DOHH2 (cell line): Measurements from ENCODE around the gene EOGT.

Experiments
- H3F3A ChIP-seq: fragments of 200-600 bp; sonication (generic), shearing (Covaris generic); 2 replicates; pipeline ENCODE4 v1.6.0; 2016; ENCODE audit warnings: antibody characterized with exemption, mild to moderate bottlenecking; ENCODE audit not compliant: control insufficient read depth, insufficient read depth
- H3K27ac ChIP-seq: fragments of 200-600 bp; sonication (generic); 2 replicates; pipeline ENCODE4 v1.5.1; 2014; ENCODE audit warnings: low read depth, mild to moderate bottlenecking, low read length, moderate library complexity
- H3K27me3 ChIP-seq: fragments of 200-600 bp; sonication (generic); 2 replicates; pipeline ENCODE4 v1.6.1; 2014; ENCODE audit warnings: mild to moderate bottlenecking, low read length, mixed read lengths; ENCODE audit not compliant: control insufficient read depth
- H3K36me3 ChIP-seq: fragments of 200-600 bp; sonication (generic); 2 replicates; pipeline ENCODE4 v1.6.1; 2014; ENCODE audit warnings: mild to moderate bottlenecking, low read length, moderate library complexity, mixed read lengths; ENCODE audit not compliant: control insufficient read depth
- H3K4me1 ChIP-seq: fragments of 200-600 bp; sonication (generic); 2 replicates; pipeline ENCODE4 v1.6.1; 2014; ENCODE audit warnings: mild to moderate bottlenecking, low read length, mixed read lengths; ENCODE audit not compliant: control insufficient read depth
- H3K4me2 ChIP-seq: fragments of 200-600 bp; sonication (generic); 2 replicates; pipeline ENCODE4 v1.6.0; 2014; ENCODE audit warnings: mild to moderate bottlenecking, low read length, moderate library complexity
- H3K4me3 ChIP-seq: fragments of 200-600 bp; sonication (generic); 2 replicates; pipeline ENCODE4 v1.5.1; 2014; ENCODE audit warnings: mild to moderate bottlenecking, low read length, mixed read lengths
- H3K79me2 ChIP-seq: fragments of 200-600 bp; sonication (generic); 2 replicates; pipeline ENCODE4 v1.6.1; 2014; ENCODE audit warnings: mild to moderate bottlenecking, low read length, mixed read lengths; ENCODE audit not compliant: control insufficient read depth
- H3K9me2 ChIP-seq: fragments of 200-600 bp; sonication (generic); replicated peaks from 2 replicates; pipeline ENCODE4 v1.6.1; 2014; ENCODE audit warnings: mild to moderate bottlenecking, low read length, mixed read lengths; ENCODE audit not compliant: control insufficient read depth
- H3K9me3 ChIP-seq: fragments of 200-600 bp; sonication (generic); 2 replicates; pipeline ENCODE4 v1.6.1; 2014; ENCODE audit warnings: antibody characterized with exemption, low read length, mixed read lengths; ENCODE audit not compliant: control insufficient read depth, insufficient read depth
- H4K20me1 ChIP-seq: fragments of 200-600 bp; sonication (generic); 2 replicates; pipeline ENCODE4 v1.6.0; 2014; ENCODE audit warnings: low read depth, mild to moderate bottlenecking, antibody characterized with exemption, low read length, moderate library complexity; ENCODE audit not compliant: control insufficient read depth, insufficient read depth
- EZH2phosphoT487 ChIP-seq: fragments of 200-600 bp; sonication (generic); IDR thresholded peaks from 2 replicates; pipeline ENCODE4 v1.6.1; 2017; ENCODE audit warnings: borderline replicate concordance, mild to moderate bottlenecking, antibody characterized with exemption, low read length, moderate library complexity, mixed read lengths
- TF ChIP-seq, protein P1 (sequence below): fragments of 200-600 bp; sonication (generic); IDR thresholded peaks from one replicate; pipeline ENCODE4 v1.5.1; 2014; ENCODE audit warnings: antibody characterized with exemption, mild to moderate bottlenecking, low read depth, low read length; ENCODE audit not compliant: poor library complexity, severe bottlenecking

Gene EOGT

DNA sequence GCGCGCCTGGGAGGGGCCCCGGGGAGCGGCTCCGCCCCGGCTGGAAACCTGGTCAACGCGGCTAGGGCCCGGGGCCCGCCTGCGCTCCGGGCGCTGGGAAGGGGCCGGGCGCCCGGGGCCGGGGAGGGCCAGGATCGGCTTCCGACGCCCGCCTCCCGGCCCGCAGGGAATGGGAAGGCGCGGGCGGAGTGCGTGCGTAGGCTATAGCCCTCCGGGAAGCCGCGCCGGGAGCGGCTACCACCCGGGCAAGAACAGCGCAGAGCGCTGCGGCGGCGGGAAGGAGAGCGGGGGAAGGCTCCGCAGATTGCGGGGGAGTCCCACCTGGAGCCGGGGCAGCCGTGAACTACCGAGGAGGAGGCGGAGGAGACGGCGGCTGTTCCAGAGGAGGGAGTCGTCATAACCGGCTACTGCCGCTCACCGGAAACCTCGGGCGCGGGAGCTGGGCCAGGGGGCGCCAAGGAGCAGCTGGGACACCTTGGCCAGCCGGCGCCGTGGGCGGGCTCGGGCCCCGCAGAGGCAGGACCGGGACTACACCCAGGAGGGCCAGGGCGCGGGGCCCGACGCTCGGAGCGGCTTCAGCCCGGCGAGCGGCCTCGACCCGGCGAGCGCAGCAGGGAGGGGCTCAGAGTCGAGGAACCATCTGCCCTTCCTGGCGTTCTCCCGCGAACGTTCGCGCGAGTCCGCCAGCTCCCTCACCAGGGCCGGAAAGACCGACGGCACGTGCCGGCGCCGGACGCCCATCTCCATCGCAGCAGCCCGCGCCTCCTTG lies at the start of gene EOGT:
TSS of gene EOGT (minus strand) at position 432 of the 769 bp plus-strand sequence. CDS start 3,838 bp downstream, outside the sequence.
- H3K79me2 ChIP-seq, result no peaks in the 10 kb centered on the region; the same call in 1 of the 2 replicates
- no peaks in the 10 kb centered on the region for H3K27me3 ChIP-seq
- H3K27ac ChIP-seq, result peak within 1 kb of the TSS; percentile 1; the same call in 1 of the 2 replicates

DNA sequence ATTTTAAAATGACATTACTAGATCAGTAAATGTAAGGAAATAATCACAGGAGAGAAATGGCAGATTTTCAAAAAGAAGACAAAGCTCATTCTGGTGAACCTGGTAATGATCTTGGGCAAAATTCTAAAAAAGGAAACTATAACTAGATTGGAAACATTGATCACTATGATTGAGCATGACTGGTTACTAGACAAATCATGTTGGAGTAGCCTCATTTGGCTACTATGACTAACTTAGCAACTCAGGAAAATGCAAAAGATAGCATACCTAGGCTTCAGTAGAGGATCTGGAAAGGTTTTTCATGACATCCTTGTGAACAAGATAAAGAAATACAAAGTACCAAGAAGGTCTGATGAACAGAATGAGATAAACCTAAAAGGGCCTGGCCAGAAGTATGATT lies 46.2 kb upstream of the EOGT start:
- H3K4me3 ChIP-seq, result no peak overlapping the region
- no peaks in the 10 kb centered on the region for H4K20me1 ChIP-seq
- no peak overlapping the region for H3K27ac ChIP-seq
- TF ChIP-seq EZH2phosphoT487, result no peak
- TF ChIP-seq, protein P1, sequence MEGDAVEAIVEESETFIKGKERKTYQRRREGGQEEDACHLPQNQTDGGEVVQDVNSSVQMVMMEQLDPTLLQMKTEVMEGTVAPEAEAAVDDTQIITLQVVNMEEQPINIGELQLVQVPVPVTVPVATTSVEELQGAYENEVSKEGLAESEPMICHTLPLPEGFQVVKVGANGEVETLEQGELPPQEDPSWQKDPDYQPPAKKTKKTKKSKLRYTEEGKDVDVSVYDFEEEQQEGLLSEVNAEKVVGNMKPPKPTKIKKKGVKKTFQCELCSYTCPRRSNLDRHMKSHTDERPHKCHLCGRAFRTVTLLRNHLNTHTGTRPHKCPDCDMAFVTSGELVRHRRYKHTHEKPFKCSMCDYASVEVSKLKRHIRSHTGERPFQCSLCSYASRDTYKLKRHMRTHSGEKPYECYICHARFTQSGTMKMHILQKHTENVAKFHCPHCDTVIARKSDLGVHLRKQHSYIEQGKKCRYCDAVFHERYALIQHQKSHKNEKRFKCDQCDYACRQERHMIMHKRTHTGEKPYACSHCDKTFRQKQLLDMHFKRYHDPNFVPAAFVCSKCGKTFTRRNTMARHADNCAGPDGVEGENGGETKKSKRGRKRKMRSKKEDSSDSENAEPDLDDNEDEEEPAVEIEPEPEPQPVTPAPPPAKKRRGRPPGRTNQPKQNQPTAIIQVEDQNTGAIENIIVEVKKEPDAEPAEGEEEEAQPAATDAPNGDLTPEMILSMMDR, result no peak
- peaks cover 20% of the 10 kb centered on the region for H3K4me1 ChIP-seq
- H3K27me3 ChIP-seq, result no peaks in the 10 kb centered on the region
- H3K4me2 ChIP-seq, result no peak overlapping the region
- H3K36me3 ChIP-seq, result peaks cover 89% of the 10 kb centered on the region
- no peaks in the 10 kb centered on the region for H3K9me2 ChIP-seq
- peaks cover 9% of the 10 kb centered on the region for H3F3A ChIP-seq
- H3K79me2 ChIP-seq, result no peaks in the 10 kb centered on the region
- H3K9me3 ChIP-seq, result no peaks in the 10 kb centered on the region

More for the DNA sequence above, at the start of gene EOGT:
- Histone ChIP-seq H3K36me3 (peaks cover 3% of the 10 kb centered on the region; the same call in 1 of the 2 replicates), H3K4me3 (peak within 1 kb of the TSS; percentile 74), H4K20me1 (no peaks in the 10 kb centered on the region), H3K9me2 (no peaks in the 10 kb centered on the region), H3K9me3 (no peaks in the 10 kb centered on the region), H3F3A (0 out of 2 replicates have a peak, but pooled peaks cover 4% of the 10 kb centered on the region), H3K4me2 (peak within 1 kb of the TSS; percentile 93), H3K4me1 (peaks cover 27% of the 10 kb centered on the region)
- TF ChIP-seq, protein P1, result peak; percentile 64
- TF ChIP-seq EZH2phosphoT487, result no peak

- peaks cover 11% of the 10 kb centered on the region for H3F3A ChIP-seq
- peak overlapping the region; percentile 64 for H3K4me2 ChIP-seq
- H3K9me2 ChIP-seq, result no peaks in the 10 kb centered on the region
- peak overlapping the region; percentile 24 for H3K4me3 ChIP-seq
- TF ChIP-seq, protein P1, result no peak
- TF ChIP-seq EZH2phosphoT487, result no peak
- peaks cover 88% of the 10 kb centered on the region for H3K36me3 ChIP-seq
- H3K9me3 ChIP-seq, result no peaks in the 10 kb centered on the region
- H4K20me1 ChIP-seq, result no peaks in the 10 kb centered on the region
- H3K4me1 ChIP-seq, result peaks cover 20% of the 10 kb centered on the region
- H3K27ac ChIP-seq, result peak overlapping the region; percentile 65
- H3K27me3 ChIP-seq, result no peaks in the 10 kb centered on the region
- no peaks in the 10 kb centered on the region for H3K79me2 ChIP-seq
Measured at GRCh38 chr3:69058947-69059224, 45.4 kb upstream of the EOGT start.
